ENCODE data around the gene EFCAB10.
"Not testable (repeated sequence)": the region's sequence is repeated elsewhere in the genome, so short reads cannot be mapped to it uniquely, and the experiment has no call there.

The EFCAB10 gene, protein sequence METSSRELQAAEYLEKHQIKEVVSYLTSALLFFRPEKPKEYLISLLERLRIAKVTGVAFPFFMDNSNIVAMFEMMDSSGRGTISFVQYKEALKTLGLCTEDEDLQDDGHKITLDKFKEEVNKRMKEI

DNA sequence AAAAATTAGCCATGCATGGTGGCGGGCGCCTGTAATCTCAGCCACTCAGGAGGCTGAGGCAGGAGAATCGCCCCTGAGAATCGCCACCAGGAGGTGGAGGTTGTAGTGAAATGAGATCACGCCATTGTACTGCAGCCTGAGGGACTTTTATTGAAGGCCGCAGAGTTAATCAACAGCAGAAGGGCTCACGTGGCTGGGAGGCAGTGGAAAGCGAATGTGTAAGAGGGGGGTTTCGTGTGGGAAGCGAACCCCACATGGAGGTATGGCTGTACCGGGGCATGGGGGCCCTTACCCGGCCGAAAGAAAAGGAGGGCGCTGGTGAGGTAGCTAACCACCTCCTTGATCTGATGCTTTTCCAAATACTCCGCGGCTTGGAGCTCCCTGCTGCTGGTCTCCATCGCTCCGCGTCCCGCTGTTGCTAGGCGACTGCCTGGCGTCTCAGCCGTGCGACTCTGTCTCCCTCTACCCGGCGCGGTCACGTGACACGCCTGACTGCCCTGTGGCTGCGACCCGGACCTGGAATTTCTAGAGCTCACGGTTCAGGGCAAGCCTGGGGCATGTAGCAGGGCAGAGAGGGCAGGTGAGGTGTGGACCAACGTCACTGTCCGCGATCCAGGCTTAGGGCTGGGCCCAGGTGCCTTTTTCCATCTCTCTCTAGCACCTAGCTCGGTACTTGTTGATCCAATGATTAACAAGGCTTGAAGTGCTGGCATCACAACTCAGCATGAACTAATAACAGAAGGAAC, at the start of gene EFCAB10:
TSS of gene EFCAB10 (minus strand) at position 428 of the 746 bp plus-strand sequence. CDS start at position 398, 30 bp downstream.
- DNase-seq: peak in 1 of 2 experiments; percentile 4

DNA sequence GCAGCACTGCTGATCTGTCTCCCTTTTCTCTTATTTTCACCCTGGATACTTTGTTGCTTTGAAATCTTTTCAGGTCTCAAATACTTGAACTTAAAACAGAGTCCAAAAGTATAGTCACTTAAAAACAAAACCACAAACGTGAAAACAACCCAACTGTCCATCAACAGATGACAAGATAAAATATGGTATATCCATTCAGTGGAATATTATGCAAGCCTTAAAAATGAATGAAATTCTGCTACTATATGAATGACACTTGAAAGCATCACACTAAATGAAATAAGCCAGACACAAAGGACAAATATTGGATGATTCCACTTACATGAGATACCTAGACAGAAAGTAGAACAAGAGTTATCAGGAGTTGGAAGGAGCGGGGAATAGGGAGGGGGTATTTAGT, 44.7 kb upstream of the EFCAB10 start:
- no peak for DNase-seq

DNA sequence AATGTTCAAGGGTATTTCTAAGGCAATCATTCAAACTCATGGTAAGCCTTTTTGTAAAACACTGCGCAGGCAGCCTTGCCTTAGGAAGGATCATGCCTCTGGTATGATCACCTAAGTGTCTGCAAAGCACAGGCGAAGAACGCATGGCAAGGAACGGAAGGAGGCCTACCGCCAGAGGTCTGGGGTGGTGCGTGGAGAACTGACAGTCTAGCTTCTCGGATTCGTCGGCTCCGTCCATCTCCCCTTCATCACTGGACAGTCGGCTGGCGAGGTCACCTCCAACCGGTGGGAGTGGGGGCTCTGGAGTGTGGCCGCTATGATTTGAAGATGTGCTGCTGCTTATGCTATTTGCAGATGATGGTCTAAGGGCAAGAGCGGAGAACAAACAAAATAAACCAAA, 42.6 kb upstream of the EFCAB10 start:
- no peak for DNase-seq

DNA sequence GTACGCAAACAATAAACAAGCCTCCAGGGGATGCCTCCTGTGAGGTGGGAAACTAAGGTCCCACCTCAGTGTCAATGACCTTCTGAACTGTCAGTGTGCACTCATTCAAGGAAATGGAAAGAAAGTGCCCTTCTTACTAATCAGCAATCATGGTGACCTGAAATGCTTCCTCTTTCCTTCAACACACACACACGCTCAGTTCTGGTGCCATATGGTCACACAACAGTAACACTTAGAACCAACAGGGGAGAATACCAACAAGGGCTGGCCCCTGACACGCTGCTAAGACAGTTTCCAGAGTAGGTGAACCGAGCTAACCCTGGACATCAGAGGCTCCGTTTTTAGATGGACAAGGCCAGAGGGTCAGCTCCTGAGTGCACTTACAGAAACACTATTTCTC, 42.1 kb upstream of the EFCAB10 start:
- no peak for DNase-seq

DNA sequence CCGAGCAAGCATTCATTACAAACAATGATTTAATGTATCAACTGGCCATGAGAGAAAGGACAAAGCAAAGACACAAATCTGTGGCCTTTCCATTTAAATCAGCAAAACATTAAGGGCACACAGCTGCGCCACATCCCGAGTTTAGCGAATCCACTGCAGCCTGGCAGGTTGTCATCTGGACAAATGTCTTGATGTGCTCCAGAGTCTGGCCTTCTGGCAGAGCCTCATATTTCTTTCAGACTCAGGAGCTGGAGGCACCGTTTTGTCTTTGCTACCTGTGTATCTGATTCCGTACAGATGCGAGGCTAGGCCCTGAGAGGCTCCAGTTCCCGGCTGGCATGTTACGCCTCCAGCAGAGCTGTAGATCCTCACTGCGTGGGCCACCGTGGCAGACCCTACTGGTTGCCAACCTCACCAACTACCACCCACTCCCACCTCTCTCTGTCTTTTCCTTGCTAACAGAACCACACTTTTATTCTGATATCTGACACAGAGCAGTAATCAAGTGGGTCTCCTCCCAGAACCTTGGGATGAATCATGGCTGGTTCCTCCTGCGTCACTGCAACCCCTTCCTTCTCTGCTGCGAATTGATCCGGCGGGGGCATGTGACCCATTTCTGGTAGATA, 40.9 kb upstream of the EFCAB10 start:
- DNase-seq: no peak

DNA sequence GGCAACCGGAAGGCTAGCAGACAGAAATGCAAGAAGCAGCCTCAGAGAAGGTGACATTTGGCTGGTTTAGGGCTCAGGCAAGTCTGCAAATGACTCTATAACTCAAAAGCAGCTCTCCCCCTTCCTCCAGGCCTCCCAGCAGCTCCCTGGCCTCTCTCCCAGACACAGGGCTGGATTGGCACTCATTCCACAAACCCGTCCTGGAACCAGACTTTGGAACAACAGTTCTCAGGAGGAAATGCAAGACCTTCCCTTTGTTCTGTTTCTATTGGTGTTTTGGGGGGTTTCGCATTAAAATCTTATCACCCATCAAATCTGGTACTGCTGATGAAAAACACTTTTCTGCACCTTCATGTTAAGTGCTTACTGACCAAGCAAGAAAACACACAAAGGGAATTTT, 40.3 kb upstream of the EFCAB10 start:
- DNase-seq: peak; percentile 47 to 84

DNA sequence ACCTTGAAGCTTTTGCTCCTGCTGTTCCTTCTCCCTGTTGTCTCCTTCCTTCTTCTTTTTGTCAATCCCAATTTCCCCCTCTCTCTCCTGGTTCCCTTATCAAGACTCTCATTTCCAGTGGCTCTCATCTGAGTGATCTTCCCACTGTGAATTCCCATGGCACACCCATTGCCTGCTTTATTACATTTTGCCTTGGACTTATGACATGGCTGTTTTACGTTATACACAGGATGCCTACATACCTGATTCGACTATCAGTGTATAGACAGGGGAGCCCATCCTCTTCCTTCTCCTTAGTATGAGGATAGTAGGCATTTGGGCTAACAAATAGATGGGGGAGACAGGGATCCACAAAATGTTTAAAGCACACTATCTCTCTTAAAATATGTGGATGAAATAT, 39.9 kb upstream of the EFCAB10 start:
- no peak for DNase-seq

DNA sequence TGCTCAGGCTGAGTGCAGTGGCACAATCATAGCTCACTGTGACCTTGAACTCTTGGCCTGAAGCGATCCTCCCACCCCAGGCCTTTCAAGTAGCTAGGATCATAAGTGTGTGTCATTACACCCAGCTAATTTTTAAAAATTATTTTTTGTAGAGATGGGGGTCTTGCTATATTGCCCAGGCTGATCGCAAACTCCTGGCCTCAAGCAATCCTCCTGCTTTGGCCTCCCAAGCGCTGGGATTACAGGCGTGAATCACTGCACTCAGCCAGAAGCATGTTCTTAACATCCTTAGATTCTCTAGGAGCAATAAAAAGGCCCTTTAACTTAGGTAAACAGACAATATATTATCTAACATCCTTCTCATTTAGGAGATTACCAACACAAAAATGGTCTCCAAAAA, 38.3 kb upstream of the EFCAB10 start:
- DNase-seq: no peak

DNA sequence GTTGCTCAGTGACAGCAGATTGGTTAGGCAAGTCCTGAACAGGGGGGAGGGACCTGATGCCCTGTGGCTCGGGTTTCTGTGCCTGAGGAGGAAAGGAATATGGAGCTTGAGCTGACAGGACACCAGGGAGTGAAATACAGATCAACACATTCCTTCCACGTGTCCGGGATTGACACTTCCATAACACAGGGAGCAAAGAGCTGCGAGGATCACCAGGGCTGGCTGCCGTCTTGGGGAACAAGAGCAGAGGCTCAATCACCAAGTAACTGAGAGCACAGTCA, 36.7 kb upstream of the EFCAB10 start:
- no peak for DNase-seq

DNA sequence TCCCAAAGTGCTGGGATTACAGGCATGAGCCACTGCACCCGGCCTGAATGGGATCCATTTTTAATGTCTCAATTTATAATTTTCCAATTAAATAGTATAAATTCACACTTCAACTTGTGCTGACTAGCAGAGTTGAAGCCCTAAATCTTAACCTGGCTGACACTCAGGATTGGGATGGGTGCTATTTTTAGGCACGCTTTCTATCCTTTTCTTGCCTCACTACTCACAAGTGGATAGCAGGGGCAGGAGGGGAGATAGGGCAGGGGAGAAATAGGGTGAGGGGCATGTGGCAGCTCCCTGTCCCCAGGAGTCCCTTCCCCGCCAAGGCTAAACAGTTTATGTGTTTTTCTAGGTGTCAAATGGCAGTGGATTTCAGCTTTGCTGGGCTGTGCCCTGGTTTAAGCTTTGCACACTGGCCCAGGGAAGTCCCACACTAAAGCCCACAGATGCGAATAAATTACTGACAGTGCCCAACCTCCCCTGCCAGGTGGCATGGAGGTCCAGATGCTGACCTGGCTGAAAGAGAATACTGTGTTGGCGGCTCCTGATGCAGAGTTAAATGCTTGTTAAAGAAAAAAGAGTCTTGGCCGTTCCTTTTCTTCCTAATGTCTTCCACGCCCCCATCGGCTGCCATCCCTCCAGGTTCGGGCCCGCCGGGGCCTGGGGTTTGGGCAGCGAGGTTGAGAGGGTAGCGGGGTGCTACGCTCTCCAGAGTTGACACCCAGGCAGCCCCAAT, 36.2 kb upstream of the EFCAB10 start:
- no peak for DNase-seq

DNA sequence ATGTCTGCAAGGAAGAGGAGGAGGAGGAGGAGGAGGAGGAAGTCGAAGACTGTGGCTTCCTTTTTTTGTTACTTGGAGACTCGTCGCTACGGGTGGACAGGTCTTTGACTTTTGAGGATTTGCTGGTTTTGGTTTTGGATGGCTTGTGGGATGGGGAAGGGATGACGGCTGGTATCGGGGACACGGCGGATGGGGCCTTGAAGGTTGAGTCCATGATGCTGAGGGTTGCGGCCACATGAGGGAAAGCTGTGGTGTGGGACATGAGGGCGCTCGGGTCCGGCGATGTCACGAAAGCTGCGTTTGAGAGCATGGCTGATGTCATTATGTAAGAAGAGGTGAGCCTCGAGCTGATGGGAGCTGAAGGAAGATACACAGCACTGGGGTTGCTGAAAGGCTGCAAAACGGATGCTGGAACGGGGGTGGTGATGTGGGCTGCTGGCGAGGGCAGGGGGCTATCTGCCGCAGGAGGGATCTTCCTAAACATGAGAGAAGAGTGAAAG, 33.1 kb upstream of the EFCAB10 start:
- DNase-seq: no peak

DNA sequence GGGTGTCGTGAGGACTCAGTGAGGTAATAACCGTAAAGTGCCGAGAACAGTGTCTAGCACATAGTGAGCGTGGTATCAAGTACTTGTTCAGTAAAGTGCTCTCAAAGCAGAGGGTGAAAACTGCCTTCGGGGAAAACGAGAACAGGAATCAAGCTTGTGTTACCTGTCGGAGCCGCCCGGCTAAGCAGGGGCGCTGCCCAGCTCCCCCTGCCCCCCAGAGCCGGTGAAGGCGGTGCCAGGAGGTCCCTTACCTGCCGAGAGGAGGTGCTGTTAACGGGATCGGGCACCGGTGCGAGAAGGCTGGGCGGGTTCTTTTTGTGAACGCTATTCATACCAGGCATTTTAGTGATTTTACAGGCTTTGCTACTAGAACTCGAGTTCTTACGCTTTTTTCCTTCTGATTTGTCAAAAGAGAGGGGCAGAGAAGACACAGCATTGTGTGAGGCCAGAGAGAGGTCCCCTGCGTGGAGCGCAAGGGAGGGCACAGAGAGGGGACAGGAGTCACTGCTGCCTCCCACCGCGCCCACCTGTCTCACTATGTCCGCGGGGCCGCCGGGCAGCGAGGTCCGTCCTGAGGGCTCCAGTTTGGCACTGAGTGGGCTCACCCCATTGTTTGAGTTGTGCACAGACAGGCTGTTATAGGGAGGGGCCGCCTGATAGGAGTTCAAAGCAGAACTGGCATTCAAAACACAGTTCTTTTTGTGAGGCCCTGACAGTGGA, 32.5 kb upstream of the EFCAB10 start:
- DNase-seq: no peak

DNA sequence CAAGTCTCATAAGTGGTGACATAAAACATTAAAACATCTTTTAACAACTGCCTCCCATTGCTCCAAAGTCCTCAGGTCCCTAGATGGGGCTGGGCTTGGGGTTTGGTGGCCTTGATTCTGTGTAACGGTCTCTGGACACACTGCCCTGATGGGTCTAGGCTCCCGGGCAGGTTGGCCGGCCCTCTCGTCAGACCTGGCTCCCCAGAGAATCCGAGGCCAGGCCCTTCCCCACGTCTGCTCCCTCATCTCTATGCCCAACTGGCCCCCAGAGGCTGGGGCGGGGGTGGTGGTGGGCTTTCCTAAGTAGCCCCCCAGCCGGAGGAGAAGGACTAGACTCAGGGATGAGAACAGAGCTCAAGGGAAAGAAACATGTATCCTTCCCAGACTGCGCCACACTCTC, 31.5 kb upstream of the EFCAB10 start:
- DNase-seq: no peak

DNA sequence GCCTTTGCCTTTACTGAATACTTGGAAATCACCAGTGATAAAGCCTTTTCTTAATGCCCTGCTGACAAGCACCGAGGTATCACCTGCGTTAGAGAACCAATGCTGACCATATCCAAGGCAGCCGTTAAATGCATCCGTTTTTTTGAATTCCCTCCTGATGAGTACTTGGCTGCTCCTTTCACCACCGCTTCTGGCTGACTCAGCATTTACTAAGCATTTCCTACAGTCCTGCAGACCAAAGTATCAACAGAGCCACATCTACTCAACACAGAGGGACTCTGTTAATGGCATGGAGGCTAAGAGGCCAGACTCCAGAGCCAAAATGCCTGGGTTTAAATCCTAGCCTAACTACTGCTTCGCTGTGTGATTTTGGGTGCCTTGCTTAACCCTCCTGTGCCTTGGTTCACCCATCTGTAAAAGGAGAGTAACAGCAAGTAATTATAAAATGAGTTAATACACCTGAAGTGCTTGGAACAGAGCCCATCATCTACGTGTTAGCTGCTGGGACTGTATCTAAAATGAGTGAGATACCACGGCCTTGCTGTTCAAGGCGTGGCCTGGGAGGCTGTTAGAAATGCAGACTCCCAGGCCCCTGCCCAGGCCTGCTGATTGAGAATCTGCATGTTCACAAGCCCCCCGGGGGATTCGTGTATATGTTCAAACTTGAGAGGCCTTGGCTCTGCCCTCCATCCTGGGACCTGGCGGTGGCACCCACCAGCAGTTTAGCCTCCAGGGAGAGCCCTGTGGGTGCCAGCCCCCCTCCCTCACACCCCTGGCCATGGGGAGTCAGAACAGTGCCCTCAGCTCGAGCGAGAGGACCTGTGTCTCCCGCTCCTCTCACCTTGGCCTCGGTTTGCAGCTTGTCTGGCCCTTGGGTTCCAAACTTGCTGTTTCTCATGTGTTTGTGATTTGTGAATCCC, 30.8 kb upstream of the EFCAB10 start:
- DNase-seq: no peak

DNA sequence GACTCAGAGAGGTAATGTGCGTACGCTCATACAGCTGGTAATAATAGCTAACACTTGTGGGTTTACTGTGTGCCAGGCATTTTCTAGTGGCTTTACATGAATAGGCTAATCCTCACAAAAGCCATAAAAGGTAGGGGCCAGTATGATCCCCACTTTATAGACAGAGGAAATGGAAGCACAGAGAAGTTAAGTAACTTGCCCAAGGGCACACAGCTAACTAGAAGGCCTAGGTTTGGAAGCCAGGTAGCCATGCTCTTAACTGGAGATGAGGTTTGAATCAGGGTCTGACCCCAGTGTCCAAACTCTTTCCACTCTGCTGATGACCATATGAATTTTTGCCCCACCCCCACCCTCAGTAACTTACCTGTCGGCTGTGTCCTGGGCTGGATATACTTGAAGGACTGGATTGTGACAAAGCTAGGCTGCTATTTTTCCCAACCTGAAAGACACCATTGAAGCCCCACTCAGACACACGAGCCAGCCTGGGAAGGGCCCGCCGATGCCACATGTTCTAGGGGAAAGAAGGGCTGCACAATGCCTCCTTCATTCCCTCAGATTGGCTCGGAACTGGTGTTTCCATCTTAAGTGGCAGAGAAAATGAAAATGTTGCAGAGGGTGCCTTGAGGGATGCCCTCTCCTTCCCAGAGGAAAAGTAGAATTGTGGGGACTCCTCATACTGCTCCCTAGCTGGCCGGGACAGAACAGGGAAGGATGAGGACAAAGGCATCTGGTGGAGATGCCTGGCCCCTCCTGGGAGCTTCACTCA, 29.1 kb upstream of the EFCAB10 start:
- no peak for DNase-seq

DNA sequence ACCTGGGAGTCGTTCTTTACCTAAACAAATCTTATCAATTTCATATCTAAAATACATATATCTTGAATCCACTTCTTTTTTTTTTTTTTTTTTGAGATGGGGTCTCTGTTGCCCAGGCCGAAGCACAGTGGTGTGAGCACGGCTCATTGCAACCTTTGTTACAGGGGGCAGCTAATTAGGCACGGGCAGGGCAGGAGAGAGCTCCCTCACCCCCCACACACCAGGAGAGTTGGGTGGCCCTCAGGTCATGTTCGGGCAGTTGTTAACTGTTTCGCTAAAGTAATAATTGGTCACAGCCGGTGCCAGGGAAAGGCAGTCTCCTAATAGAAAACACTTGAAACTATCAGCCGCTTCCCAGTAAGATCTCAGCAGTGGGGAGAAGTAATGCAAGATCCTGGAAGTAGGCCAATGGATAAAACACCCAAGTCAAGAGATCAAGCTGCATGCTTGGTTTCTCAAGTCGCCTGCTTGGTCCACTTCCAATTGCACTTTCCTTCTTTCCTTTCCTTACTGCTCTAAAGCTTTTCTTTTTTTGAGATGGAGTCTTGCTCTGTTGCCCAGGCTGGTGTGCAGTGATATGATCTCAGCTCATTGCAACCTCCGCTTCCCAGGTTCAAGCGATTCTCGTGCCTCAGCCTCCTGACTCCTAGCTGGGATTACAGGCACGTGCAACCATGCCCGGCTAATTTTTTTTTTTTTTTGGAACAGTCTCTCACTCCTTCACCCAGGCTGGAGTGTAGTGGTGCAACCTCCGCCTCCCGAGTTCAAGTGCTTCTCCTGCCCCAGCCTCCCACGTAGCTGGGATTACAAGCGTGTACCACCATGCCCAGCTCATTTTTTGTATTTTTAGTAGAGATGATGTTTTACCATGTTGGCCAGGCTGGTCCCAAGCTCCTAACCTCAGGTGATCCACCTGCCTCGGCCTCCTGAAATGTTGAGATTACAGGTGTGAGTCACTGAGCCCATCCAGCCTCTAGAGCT, 21.3 kb upstream of the EFCAB10 start:
- no peak for DNase-seq

DNA sequence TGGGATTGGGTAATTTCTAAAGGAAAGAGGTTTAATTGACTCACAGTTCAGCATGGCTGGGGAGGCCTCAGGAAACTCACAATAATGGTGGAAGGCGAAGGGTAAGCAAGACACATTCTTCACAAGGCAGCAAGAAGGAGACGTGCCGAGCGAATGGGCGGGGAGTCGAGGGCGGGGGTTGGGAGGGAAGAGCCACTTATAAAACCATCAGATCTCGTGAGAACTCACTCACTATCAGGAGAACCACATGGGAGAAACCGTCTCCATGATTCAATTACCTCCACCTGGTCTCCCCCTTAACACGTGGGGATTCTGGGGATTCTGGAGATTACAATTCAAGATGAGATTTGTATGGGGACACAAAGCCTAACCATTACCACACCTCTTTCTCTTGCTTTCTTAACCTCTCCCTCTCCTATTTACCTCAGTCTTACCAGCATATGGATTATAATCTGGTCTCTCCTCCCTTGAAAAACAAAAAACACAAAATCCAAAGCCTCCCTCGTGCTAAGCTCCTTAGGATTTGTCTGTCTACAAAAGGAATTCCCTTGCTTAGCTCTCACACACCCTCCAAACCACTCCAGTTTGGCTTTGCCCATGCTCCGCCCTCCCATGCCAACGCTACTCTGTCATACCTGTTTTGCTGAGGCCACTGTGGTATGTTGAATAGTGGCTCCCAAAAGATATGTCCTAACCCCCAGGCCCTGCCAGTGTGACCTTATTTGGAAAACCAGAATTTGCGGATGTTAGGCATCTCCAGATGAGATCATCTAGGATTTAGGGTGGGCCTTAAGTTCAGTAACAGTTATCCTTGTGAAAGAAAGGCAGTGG, 19.6 kb upstream of the EFCAB10 start:
- DNase-seq: no peak

DNA sequence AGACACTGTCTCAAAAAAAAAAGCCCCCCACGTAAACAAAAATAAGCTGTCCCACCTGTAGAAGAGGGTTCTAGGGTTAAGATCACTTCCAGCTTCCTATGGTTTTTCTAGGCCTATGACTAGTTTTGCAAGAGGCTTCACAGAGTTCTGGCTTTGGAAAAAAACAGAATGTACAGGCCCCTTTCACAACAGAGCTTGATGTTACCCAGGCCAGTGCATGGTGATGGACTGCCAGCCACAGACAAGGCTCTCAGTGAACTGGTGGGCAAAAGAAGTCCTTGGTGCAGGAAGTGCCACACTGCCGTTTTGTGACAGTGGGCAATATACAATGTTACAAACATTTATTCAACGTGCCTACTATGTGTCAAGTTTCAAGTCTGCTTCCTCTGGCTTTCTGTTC, 18.3 kb upstream of the EFCAB10 start:
- DNase-seq: no peak

DNA sequence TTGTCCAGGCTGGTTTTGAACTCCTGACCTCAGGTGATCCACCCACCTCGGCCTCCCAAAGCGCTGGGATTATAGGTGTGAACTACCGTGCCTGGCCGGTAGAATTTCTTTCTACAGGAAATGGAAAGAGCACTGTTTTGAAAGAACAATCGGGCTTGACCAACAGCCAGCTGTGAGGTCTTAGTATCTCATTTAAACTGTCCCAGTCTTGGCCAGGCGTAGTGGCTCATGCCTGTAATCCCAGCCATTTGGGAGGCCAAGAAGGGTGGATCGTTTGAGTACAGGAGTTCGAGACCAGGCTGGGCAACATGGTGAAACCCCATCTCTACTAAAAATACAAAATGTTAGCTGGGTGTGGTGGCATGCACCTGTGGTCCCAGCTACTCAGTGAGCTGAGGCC, 17.8 kb upstream of the EFCAB10 start:
- DNase-seq: not testable (repeated sequence)

Data from cerebellar nuclear complex (tissue), 1 donor.